COLO829 (cell line): ENCODE measurements around the gene ELOVL6.
"Not testable (repeated sequence)": the region's sequence is repeated elsewhere in the genome, so short reads cannot be mapped to it uniquely, and the experiment has no call there.

ENCODE experiments used
- DNase-seq: peaks from one replicate; pipeline ENCODE4 v3.0.0; 2012; ENCODE audit warnings: low spot score

The ELOVL6 gene

GRCh38 chr4:110198435-110199416 is at the start of gene ELOVL6:
ELOVL6 (minus strand) TSS chr4:110198615; CDS start chr4:110198335, 280 bp downstream.
- DNase-seq = peak; percentile 45

- no peak for DNase-seq
Observed at GRCh38 chr4:110248100-110248499, 49.7 kb upstream of the ELOVL6 start.

- no peak for DNase-seq
Observed at GRCh38 chr4:110247591-110247990, 49.2 kb upstream of the ELOVL6 start.

- no peak for DNase-seq
Observed at GRCh38 chr4:110245577-110245976, 47.2 kb upstream of the ELOVL6 start.

GRCh38 chr4:110236324-110236723 is 37.9 kb upstream of the ELOVL6 start:
- no peak for DNase-seq

GRCh38 chr4:110233581-110233980 is 35.2 kb upstream of the ELOVL6 start:
- DNase-seq = not testable (repeated sequence)

GRCh38 chr4:110231869-110232268 is 33.5 kb upstream of the ELOVL6 start:
- DNase-seq = no peak

GRCh38 chr4:110229266-110229665 is 30.9 kb upstream of the ELOVL6 start:
- no peak for DNase-seq

- DNase-seq = no peak
Observed at GRCh38 chr4:110224812-110225211, 26.4 kb upstream of the ELOVL6 start.

- DNase-seq = no peak
Observed at GRCh38 chr4:110224142-110224541, 25.7 kb upstream of the ELOVL6 start.

GRCh38 chr4:110218935-110219334 is 20.5 kb upstream of the ELOVL6 start:
- not testable (repeated sequence) for DNase-seq

- DNase-seq = not testable (repeated sequence)
Observed at GRCh38 chr4:110217181-110217580, 18.8 kb upstream of the ELOVL6 start.

- no peak for DNase-seq
Observed at GRCh38 chr4:110216129-110216528, 17.7 kb upstream of the ELOVL6 start.

GRCh38 chr4:110211770-110212061 is 13.3 kb upstream of the ELOVL6 start:
- no peak for DNase-seq

- peak; percentile 45 for DNase-seq
Observed at GRCh38 chr4:110211007-110211769, 12.8 kb upstream of the ELOVL6 start.

- no peak for DNase-seq
Observed at GRCh38 chr4:110208419-110208818, 10.0 kb upstream of the ELOVL6 start.

- DNase-seq = no peak
Observed at GRCh38 chr4:110207233-110207632, 8.8 kb upstream of the ELOVL6 start.

- DNase-seq = no peak
Observed at GRCh38 chr4:110202024-110202423, 3.6 kb upstream of the ELOVL6 start.

GRCh38 chr4:110201502-110201901 is 3.1 kb upstream of the ELOVL6 start:
- no peak for DNase-seq

GRCh38 chr4:110200689-110201088 is 2.3 kb upstream of the ELOVL6 start:
- no peak for DNase-seq

GRCh38 chr4:110198049-110198434 is 373 bp downstream of the ELOVL6 start:
- DNase-seq = peak; percentile 24

- DNase-seq = peak; percentile 4
Observed at GRCh38 chr4:110197529-110198042, 829 bp downstream of the ELOVL6 start.
